ENCODE results near the gene CCDC102A.

GRCh38 chr16:57477531-57478202 is 58.7 kb downstream of the CCDC102A start:
- TF ChIP-seq, protein P1, sequence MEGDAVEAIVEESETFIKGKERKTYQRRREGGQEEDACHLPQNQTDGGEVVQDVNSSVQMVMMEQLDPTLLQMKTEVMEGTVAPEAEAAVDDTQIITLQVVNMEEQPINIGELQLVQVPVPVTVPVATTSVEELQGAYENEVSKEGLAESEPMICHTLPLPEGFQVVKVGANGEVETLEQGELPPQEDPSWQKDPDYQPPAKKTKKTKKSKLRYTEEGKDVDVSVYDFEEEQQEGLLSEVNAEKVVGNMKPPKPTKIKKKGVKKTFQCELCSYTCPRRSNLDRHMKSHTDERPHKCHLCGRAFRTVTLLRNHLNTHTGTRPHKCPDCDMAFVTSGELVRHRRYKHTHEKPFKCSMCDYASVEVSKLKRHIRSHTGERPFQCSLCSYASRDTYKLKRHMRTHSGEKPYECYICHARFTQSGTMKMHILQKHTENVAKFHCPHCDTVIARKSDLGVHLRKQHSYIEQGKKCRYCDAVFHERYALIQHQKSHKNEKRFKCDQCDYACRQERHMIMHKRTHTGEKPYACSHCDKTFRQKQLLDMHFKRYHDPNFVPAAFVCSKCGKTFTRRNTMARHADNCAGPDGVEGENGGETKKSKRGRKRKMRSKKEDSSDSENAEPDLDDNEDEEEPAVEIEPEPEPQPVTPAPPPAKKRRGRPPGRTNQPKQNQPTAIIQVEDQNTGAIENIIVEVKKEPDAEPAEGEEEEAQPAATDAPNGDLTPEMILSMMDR (IDR thresholded peaks at IDR 0.05): no peak
- no peak for TF ChIP-seq POLR2AphosphoS5 (IDR thresholded peaks at IDR 0.05)
